ENCODE results near the gene GNB1.

DNA sequence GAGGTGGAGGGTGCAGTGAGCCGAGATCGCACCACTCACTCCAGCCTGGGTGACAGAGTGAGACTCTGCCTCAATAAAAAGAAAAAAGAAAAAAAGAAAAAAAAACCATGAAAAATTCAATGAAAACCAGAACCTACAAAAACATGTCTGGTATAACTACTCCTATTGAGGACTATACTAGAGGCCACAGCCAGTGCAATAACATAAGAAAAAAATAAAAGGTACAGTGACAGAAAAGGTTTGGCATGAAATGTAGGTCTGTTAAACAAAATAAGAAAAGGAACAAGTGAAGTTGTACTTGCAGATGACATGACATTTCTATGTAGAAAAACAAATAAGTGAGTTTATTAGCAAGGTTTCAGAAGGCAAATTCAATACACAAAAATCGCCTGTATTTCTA is 120.8 kb downstream of the GNB1 start:
- TF ChIP-seq EZH2 (IDR thresholded peaks at IDR 0.05; ENCODE audit: borderline replicate concordance, low read depth, low read length) (no peak), SAP30 (IDR thresholded peaks at IDR 0.05; ENCODE audit: borderline replicate concordance, insufficient read depth, low read depth, low read length, poor library complexity, severe bottlenecking) (no peak), CTCF (IDR thresholded peaks at IDR 0.05 in 2 of 3, conservative IDR thresholded peaks at IDR 0.05 in 1 of 3; ENCODE audit: insufficient read depth in 2 of 3, low read depth in 1 of 3, low read length in 3 of 3) (no peak), FOXK2 (conservative IDR thresholded peaks at IDR 0.05 in 1 of 2, IDR thresholded peaks at IDR 0.05 in 1 of 2; ENCODE audit: low read depth in 2 of 2) (no peak), BACH1 (tag; IDR thresholded peaks at IDR 0.05) (no peak), SETDB1 (IDR thresholded peaks at IDR 0.05; ENCODE audit: low read length) (no peak), AFF4 (CRISPR knock-in tag; IDR thresholded peaks at IDR 0.05) (no peak)
